Ovary (tissue), 9 donors: ENCODE results near the gene PRDM16. TPM values are rescaled to one million over a fixed set of nuclear protein-coding genes. Genes with fewer than 3 reads are reported as not detected.

Source experiments
- DNase-seq, 5 donors: peaks; one replicate each; pipeline ENCODE4 v3.0.0-alpha.2; 2019 to 2020
- H3K27ac ChIP-seq, 2 donors: fragments of 200-600 bp; one replicate each; pipeline versions ENCODE4 v1.5.1 to v1.8.0; 2019 to 2022
- H3K27me3 ChIP-seq: fragments of 200-600 bp; one replicate; pipeline ENCODE4 v1.8.0; 2022
- H3K36me3 ChIP-seq: fragments of 200-600 bp; sonication (generic); one replicate; pipeline ENCODE4 v1.5.1; 2019
- H3K4me1 ChIP-seq: one replicate; pipeline ENCODE4 v1.8.1; 2013; ENCODE audit warnings: mild to moderate bottlenecking, moderate library complexity; ENCODE audit not compliant: insufficient read depth
- H3K4me3 ChIP-seq: fragments of 200-600 bp; sonication (generic); one replicate; pipeline ENCODE4 v1.5.1; 2017
- H3K9me3 ChIP-seq, 2 donors: fragments of 200-600 bp in 1 of 2; sonication (generic) in 1 of 2; one replicate each; pipeline versions ENCODE4 v1.5.1 to v1.8.1; 2013 to 2019; ENCODE audit warnings: mild to moderate bottlenecking in 1 of 2, moderate library complexity in 1 of 2
- CTCF ChIP-seq, 3 donors: fragments of 450-650 bp in 2 of 3; fragments of 200-600 bp in 1 of 3; IDR thresholded peaks; one replicate each; pipeline versions ENCODE4 v1.5.1 to v1.8.0; 2016 to 2022; ENCODE audit warnings: antibody characterized with exemption in 3 of 3, mild to moderate bottlenecking in 1 of 3
- EP300 ChIP-seq: sonication (generic); formaldehyde crosslinking; IDR thresholded peaks from one replicate; pipeline ENCODE4 v1.6.1; 2017; ENCODE audit warnings: antibody characterized with exemption
- POLR2A ChIP-seq: fragments of 450-650 bp; IDR thresholded peaks from one replicate; pipeline ENCODE4 v1.6.1; 2017; ENCODE audit warnings: antibody characterized with exemption, mild to moderate bottlenecking, moderate library complexity
- WGBS, 3 donors: extraction: QIAGEN DNeasy Blood & Tissue Kit in 1 of 3; methylation state at CpG; one replicate each; pipeline versions ENCODE4 v1.1.5 to v1.1.7; 2013 to 2017; 5-methylcytosine and 5-hydroxymethylcytosine counted together
- intact Hi-C, 4 donors: fragments of 100-400 bp; cut with DNase I; formaldehyde crosslinking; loops; one replicate each; pipeline versions ENCODE4 v1.11.0 to v1.15.1; 2022 to 2023
- polyA plus RNA-seq, 2 donors: library from polyadenylated mRNA; stranded (reverse); fragments of 200-250 nt in 1 of 2; fragments of 350-450 nt in 1 of 2; fragmentation: Illumina TruSeq in 1 of 2; extraction: RNeasy Lipid Tissue Mini Kit (QIAGEN cat#74804) in 1 of 2; gene quantifications; one replicate each; pipeline ENCODE4 v1.2.3, GENCODE V29; 2013 to 2014
- total RNA-seq, 7 donors: library from RNA; depleted of rRNA in 2 of 7; stranded (reverse); fragments of >200 nt in 2 of 7; fragmentation: NEBNext Ultra II Directional in 3 of 7; extraction: Animal tissue kit (Norgen Biotek cat#: 25700) in 3 of 7; gene quantifications; one replicate each; pipeline versions ENCODE4 v1.1.0 to v1.2.4, GENCODE V29; 2016 to 2023
- donor health status: DM: no; HTN: no; CAD: no; lungs with moderate emphysema.
- donor health status: DM: no; HTN: no; CAD: no.
- donor health status: Bipolar disorder and iron deficiency.
- donor health status: DM: yes; HTN: yes; CAD: no.
- donor health status: DM: no; HTN: no; CAD: no.
- donor health status: DM: yes; HTN: yes; CAD: no.

The PRDM16 gene
- total and polyA plus RNA-seq, 9 donors = 1.1 to 17.3 (median 3.9) TPM

- no peak for TF ChIP-seq CTCF (IDR thresholded peaks at IDR 0.05)
- TF ChIP-seq EP300 = no peak
- no peak for TF ChIP-seq POLR2A
- H3K27me3 ChIP-seq = no peaks in the 10 kb centered on the region
- peaks cover 4% of the 10 kb centered on the region for H3K4me1 ChIP-seq
- no peaks in the 10 kb centered on the region for H3K9me3 ChIP-seq
- no peaks in the 10 kb centered on the region for H3K36me3 ChIP-seq
- no peak overlapping the region for H3K27ac ChIP-seq
- H3K4me3 ChIP-seq = no peak overlapping the region
- WGBS, 3 donors = 70 to 86% (median 84%) methylated on average over 14 of the region's 14 CpGs
- intact Hi-C loops = no loop called here
- no peak for DNase-seq
These were observed 407.0 kb downstream of the PRDM16 start for GRCh38 chr1:3475839-3476573.

GRCh38 chr1:3476666-3477065, 407.7 kb downstream of the PRDM16 start:
- Histone ChIP-seq H3K27ac (no peak overlapping the region), H3K9me3 (no peaks in the 10 kb centered on the region), H3K4me3 (no peak overlapping the region), H3K27me3 (no peaks in the 10 kb centered on the region), H3K4me1 (peaks cover 4% of the 10 kb centered on the region), H3K36me3 (no peaks in the 10 kb centered on the region)
- intact Hi-C loops = no loop called here
- no peak for TF ChIP-seq POLR2A
- TF ChIP-seq CTCF (IDR thresholded peaks at IDR 0.05) = no peak
- no peak for TF ChIP-seq EP300
- WGBS, 3 donors = 88 to 89% (median 89%) methylated on average over 16 of the region's 16 CpGs
- DNase-seq = no peak

GRCh38 chr1:3477241-3477995, 408.4 kb downstream of the PRDM16 start:
- H3K36me3 ChIP-seq = no peaks in the 10 kb centered on the region
- intact Hi-C loops = no loop called here
- no peak overlapping the region for H3K27ac ChIP-seq
- no peaks in the 10 kb centered on the region for H3K9me3 ChIP-seq
- no peaks in the 10 kb centered on the region for H3K4me1 ChIP-seq
- no peak overlapping the region for H3K4me3 ChIP-seq
- TF ChIP-seq POLR2A = no peak
- TF ChIP-seq CTCF (IDR thresholded peaks at IDR 0.05) = no peak
- TF ChIP-seq EP300 = no peak
- no peak for DNase-seq
- 65 to 74% (median 68%) methylated on average over 22 to 28 of the region's 28 CpGs for WGBS, 3 donors
- no peaks in the 10 kb centered on the region for H3K27me3 ChIP-seq

GRCh38 chr1:3478187-3478586, 409.2 kb downstream of the PRDM16 start:
- intact Hi-C loops = no loop called here
- TF ChIP-seq POLR2A = no peak
- Histone ChIP-seq H3K36me3 (no peaks in the 10 kb centered on the region), H3K9me3 (no peaks in the 10 kb centered on the region), H3K27me3 (no peaks in the 10 kb centered on the region), H3K4me1 (no peaks in the 10 kb centered on the region), H3K4me3 (no peak overlapping the region), H3K27ac (no peak overlapping the region)
- DNase-seq = no peak
- 70 to 79% (median 76%) methylated on average over 23 to 24 of the region's 24 CpGs for WGBS, 3 donors
